ENCODE data around the gene MPHOSPH9.

The MPHOSPH9 gene

DNA sequence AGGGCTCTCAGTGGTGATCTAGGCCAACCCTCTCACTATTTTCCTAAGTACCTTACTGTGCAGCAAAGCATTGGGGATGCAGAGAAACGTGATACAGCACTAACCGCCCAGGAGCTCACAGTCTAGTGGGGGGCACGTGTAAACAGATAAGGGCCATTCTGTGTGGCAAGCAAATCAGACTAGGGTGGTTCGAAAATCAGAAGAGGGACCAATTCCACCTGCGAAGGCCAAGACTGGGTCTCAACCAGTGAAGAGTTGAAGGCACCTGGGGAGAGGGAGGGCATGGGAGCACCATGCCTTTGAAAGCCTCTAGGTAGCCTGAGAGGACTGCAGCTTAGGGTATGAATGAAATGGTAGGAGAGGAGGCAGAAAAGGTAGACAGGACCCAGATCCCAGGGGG is 84.3 kb downstream of the MPHOSPH9 start:
- no peak overlapping the region for H3K27ac ChIP-seq (ENCODE audit: insufficient read depth in 1 of 2, low read depth in 1 of 2, low read length in 2 of 2, poor library complexity in 1 of 2, severe bottlenecking in 2 of 2)
- peaks cover 0 to under 1% (median 0%) of the 10 kb centered on the region in 4 experiments for H3K36me3 ChIP-seq (ENCODE audit: control insufficient read depth in 4 of 4, insufficient read depth in 4 of 4, low read length in 3 of 4)
- no peaks in the 10 kb centered on the region for H3K9me3 ChIP-seq (ENCODE audit: control extremely low read depth in 1 of 5, control insufficient read depth in 4 of 5, insufficient read depth in 2 of 5, low read depth in 1 of 5, low read length in 4 of 5)
- peak overlapping the region in 2 of 7 experiments; percentile 4 to 29 for H3K4me3 ChIP-seq (ENCODE audit: control insufficient read depth in 1 of 7, extremely low read depth in 1 of 7, insufficient read depth in 4 of 7, low read depth in 2 of 7, low read length in 6 of 7)
- H3K4me1 ChIP-seq (ENCODE audit: control extremely low read depth in 1 of 4, control insufficient read depth in 4 of 4, insufficient read depth in 4 of 4, low read length in 3 of 4): peaks cover 2 to 52% (median 36%) of the 10 kb centered on the region in 4 experiments
- H3K27me3 ChIP-seq (replicated peaks in 2 of 5; ENCODE audit: control insufficient read depth in 4 of 5, insufficient read depth in 5 of 5, low read length in 4 of 5): no peaks in the 10 kb centered on the region
- 77% methylated on average over 5 of the region's 5 CpGs for WGBS (ENCODE audit: insufficient coverage)
- CTCF ChIA-PET: interaction anchor here (0.8 to 13.7 kb wide), 2 partner anchors 108 to 173 kb away, joined by 3 to 128 read pairs; partner anchors contain the start of gene OGFOD2
- no peak for DNase-seq
- POLR2A ChIA-PET: interaction anchor here (0.5 to 0.6 kb wide), 2 partner anchors 25 to 36 kb away, joined by 3 read pairs; no protein-coding TSS in a partner anchor

DNA sequence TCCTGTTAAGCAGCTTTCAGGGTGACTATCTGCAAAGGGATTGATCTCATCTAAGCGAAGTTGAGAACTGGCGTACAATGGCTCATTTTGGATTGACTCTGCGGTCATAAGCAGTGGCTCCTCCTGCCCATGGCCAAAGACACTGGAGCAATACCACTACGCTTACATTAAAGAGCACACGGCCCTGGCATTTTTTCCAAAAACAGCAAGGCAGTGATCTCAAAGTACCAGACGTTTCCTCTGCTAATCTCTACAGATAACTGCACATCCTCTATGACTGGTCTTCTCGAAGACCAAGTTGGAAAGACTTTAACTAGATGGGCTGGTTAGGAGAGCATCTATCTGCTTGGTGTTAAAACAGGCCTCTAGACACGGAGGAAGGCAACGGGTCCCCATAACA is 84.7 kb downstream of the MPHOSPH9 start:
- Histone ChIP-seq H3K27me3 (replicated peaks in 2 of 5; ENCODE audit: control insufficient read depth in 4 of 5, insufficient read depth in 5 of 5, low read length in 4 of 5) (no peaks in the 10 kb centered on the region), H3K27ac (ENCODE audit: insufficient read depth in 1 of 2, low read depth in 1 of 2, low read length in 2 of 2, poor library complexity in 1 of 2, severe bottlenecking in 2 of 2) (no peak overlapping the region), H3K36me3 (ENCODE audit: control insufficient read depth in 4 of 4, insufficient read depth in 4 of 4, low read length in 3 of 4) (no peaks in the 10 kb centered on the region), H3K9me3 (ENCODE audit: control extremely low read depth in 1 of 5, control insufficient read depth in 4 of 5, insufficient read depth in 2 of 5, low read depth in 1 of 5, low read length in 4 of 5) (no peaks in the 10 kb centered on the region), H3K4me1 (ENCODE audit: control extremely low read depth in 1 of 4, control insufficient read depth in 4 of 4, insufficient read depth in 4 of 4, low read length in 3 of 4) (peaks cover 2 to 56% (median 41%) of the 10 kb centered on the region in 4 experiments), H3K4me3 (ENCODE audit: control insufficient read depth in 1 of 7, extremely low read depth in 1 of 7, insufficient read depth in 4 of 7, low read depth in 2 of 7, low read length in 6 of 7) (peak overlapping the region in 1 of 7 experiments; percentile 4)
- CTCF ChIA-PET: interaction anchor here (13.7 kb wide), 1 partner anchor 107 kb away, joined by 128 read pairs; no protein-coding TSS in a partner anchor
- POLR2A ChIA-PET: interaction anchor here (0.5 kb wide), 1 partner anchor 25 kb away, joined by 3 read pairs; no protein-coding TSS in a partner anchor
- peak; percentile 40 to 78 (median 63) for DNase-seq
- WGBS (ENCODE audit: insufficient coverage): 53% methylated on average over 8 of the region's 9 CpGs

DNA sequence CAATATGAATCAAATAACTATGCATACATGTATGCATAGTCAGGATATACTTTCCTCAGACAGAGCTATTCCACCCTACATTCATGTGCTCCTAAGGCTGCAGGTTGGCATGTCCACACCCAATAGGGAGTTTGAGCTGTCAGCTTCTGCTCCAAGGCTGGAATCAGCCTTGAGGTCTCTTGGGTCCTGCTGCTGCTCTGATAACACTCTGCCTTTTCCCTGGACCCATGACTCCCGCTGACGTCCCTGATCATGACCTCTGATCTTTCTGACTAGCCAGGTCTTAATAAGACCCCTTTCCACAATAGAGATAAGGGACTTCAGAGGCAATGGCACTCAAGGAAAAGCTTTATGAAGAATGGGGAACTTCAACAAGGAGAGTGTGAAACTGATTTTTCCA is 87.7 kb downstream of the MPHOSPH9 start:
- H3K9me3 ChIP-seq (ENCODE audit: control extremely low read depth in 1 of 5, control insufficient read depth in 4 of 5, insufficient read depth in 2 of 5, low read depth in 1 of 5, low read length in 4 of 5): no peaks in the 10 kb centered on the region
- H3K27ac ChIP-seq (ENCODE audit: insufficient read depth in 1 of 2, low read depth in 1 of 2, low read length in 2 of 2, poor library complexity in 1 of 2, severe bottlenecking in 2 of 2): no peak overlapping the region
- no peaks in the 10 kb centered on the region for H3K36me3 ChIP-seq (ENCODE audit: control insufficient read depth in 4 of 4, insufficient read depth in 4 of 4, low read length in 3 of 4)
- WGBS (ENCODE audit: insufficient coverage): no CpG with 5 or more reads among the region's 2 CpGs
- H3K27me3 ChIP-seq (replicated peaks in 2 of 5; ENCODE audit: control insufficient read depth in 4 of 5, insufficient read depth in 5 of 5, low read length in 4 of 5): no peaks in the 10 kb centered on the region
- ChIA-PET CTCF (interaction anchor here (0.6 to 1.6 kb wide), 4 partner anchors 19 to 102 kb away, joined by 3 to 5 read pairs (median 4); no protein-coding TSS in a partner anchor), POLR2A (no interaction called here)
- peaks cover 0 to 74% (median 56%) of the 10 kb centered on the region in 4 experiments for H3K4me1 ChIP-seq (ENCODE audit: control extremely low read depth in 1 of 4, control insufficient read depth in 4 of 4, insufficient read depth in 4 of 4, low read length in 3 of 4)
- no peak for DNase-seq
- H3K4me3 ChIP-seq (ENCODE audit: control insufficient read depth in 1 of 7, extremely low read depth in 1 of 7, insufficient read depth in 4 of 7, low read depth in 2 of 7, low read length in 6 of 7): no peak overlapping the region

DNA sequence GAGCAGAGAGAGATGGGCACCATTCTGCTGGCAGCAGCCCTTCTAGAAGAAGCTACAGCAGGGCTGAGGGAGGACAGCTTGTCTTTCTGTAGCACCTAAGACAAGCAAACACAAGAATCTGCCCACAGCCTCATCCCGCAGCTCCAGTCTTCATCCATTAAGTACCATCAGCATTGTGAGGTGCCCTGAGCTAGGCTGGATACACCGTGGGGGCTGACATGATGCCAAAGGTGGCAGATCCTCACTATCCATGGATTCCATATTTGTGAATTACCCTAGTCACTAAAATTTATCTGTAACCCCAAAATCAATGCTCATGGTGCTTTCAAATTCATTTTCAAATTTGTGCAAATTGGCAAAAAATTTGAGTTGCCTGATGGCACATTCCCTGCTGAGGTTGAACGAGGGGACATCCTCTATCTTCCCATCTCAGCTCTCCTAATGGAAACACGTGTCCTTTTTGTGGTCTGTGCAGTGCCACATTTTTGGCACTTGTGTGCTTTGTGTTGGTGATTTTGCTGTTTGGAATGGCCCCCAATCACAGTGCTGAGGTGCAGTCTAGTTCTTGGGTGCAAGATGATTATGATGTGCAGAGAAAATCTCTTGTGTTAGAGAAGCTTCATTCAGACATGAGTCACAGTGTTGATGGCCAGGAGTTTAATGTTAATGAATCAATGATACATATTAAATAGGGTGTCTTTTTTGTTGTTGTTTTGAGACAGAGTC is 89.0 kb downstream of the MPHOSPH9 start:
- Histone ChIP-seq H3K36me3 (ENCODE audit: control insufficient read depth in 4 of 4, insufficient read depth in 4 of 4, low read length in 3 of 4) (no peaks in the 10 kb centered on the region), H3K27me3 (replicated peaks in 2 of 5; ENCODE audit: control insufficient read depth in 4 of 5, insufficient read depth in 5 of 5, low read length in 4 of 5) (no peaks in the 10 kb centered on the region), H3K9me3 (ENCODE audit: control extremely low read depth in 1 of 5, control insufficient read depth in 4 of 5, insufficient read depth in 2 of 5, low read depth in 1 of 5, low read length in 4 of 5) (no peaks in the 10 kb centered on the region), H3K4me3 (ENCODE audit: control insufficient read depth in 1 of 7, extremely low read depth in 1 of 7, insufficient read depth in 4 of 7, low read depth in 2 of 7, low read length in 6 of 7) (peak overlapping the region in 3 of 7 experiments; percentile 35 to 50 (median 38)), H3K4me1 (ENCODE audit: control extremely low read depth in 1 of 4, control insufficient read depth in 4 of 4, insufficient read depth in 4 of 4, low read length in 3 of 4) (peaks cover 0 to 65% (median 53%) of the 10 kb centered on the region in 4 experiments), H3K27ac (ENCODE audit: insufficient read depth in 1 of 2, low read depth in 1 of 2, low read length in 2 of 2, poor library complexity in 1 of 2, severe bottlenecking in 2 of 2) (peak overlapping the region; percentile 81 to 84)
- no peak for DNase-seq
- 86% methylated on average over 3 of the region's 4 CpGs for WGBS (ENCODE audit: insufficient coverage)
- POLR2A ChIA-PET: interaction anchor here (0.6 to 1.5 kb wide), 2 partner anchors 101 to 587 kb away, joined by 3 to 5 read pairs; no protein-coding TSS in a partner anchor
- CTCF ChIA-PET: interaction anchor here (1.0 to 3.6 kb wide), 13 partner anchors 9 to 111 kb away, joined by 3 to 31 read pairs (median 3); partner anchors contain the start of gene MPHOSPH9

DNA sequence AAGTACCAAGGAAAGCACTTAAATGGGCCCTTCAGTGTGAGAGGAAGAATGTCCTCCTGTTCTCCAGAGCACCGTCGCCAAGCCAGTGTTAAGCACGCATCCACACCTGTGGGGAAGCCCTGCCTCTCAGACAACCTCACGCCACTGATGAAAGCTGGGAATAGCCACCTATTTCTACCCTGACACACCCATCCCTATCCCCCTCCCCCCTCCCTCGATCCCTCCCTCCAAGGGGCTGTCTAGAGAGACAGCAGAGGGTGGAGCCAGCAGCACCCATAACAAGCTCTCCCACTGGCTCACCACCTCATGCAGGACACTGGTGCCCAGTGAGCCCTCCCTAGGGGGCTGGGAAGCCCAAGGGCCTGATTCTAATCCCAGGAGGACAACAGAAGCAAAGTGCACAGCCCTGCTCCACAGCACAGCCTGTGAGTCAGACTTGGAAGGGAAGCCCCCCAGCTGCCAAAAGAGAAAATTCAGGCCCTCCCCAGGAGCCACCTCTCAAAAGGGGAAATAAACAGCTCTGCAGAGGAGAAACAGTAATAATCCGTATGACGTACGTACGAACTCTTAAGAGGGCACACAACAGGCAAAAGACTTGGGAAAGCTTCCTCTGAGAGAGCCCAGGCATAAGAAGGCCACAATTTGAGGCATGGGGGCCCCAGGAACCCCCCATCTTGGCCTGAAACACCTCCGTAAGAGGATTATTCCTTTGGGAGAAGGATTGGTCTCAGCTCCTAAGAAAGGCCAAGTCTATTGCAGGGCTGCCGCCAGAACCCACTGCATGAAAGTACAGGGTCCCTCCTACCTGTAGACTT is 89.8 kb downstream of the MPHOSPH9 start:
- POLR2A ChIA-PET: interaction anchor here (0.6 to 1.5 kb wide), 3 partner anchors 10 to 586 kb away, joined by 3 to 5 read pairs (median 5); no protein-coding TSS in a partner anchor
- H3K27ac ChIP-seq (ENCODE audit: insufficient read depth in 1 of 2, low read depth in 1 of 2, low read length in 2 of 2, poor library complexity in 1 of 2, severe bottlenecking in 2 of 2): peak overlapping the region; percentile 81 to 84
- WGBS (ENCODE audit: insufficient coverage): 30% methylated on average over 10 of the region's 11 CpGs

DNA sequence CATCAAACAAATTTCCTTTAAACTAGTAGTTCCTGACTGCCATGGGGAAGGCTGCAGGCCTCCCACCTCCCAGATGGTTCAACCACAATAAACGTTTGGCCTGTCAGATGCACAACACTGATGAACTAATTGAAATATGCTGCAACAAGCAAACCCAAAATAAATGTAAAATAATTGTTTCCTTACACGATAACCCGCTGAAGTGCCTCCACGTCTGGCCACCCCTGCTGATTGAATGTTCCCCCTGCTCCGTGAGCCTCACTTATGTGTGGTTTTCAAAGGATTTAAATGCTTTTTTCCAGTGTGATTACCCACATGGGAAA is 90.5 kb downstream of the MPHOSPH9 start:
- no peaks in the 10 kb centered on the region for H3K36me3 ChIP-seq (ENCODE audit: control insufficient read depth in 4 of 4, insufficient read depth in 4 of 4, low read length in 3 of 4)
- peak in 2 of 3 donors; percentile 30 to 54 for DNase-seq
- no peaks in the 10 kb centered on the region for H3K27me3 ChIP-seq (replicated peaks in 2 of 5; ENCODE audit: control insufficient read depth in 4 of 5, insufficient read depth in 5 of 5, low read length in 4 of 5)
- peak overlapping the region in 1 of 2 experiments; percentile 40 for H3K27ac ChIP-seq (ENCODE audit: insufficient read depth in 1 of 2, low read depth in 1 of 2, low read length in 2 of 2, poor library complexity in 1 of 2, severe bottlenecking in 2 of 2)
- ChIA-PET POLR2A (no interaction called here), CTCF (interaction anchor here (1.2 to 3.6 kb wide), 3 partner anchors 9 to 99 kb away, joined by 3 to 31 read pairs (median 3); no protein-coding TSS in a partner anchor)
- H3K4me1 ChIP-seq (ENCODE audit: control extremely low read depth in 1 of 4, control insufficient read depth in 4 of 4, insufficient read depth in 4 of 4, low read length in 3 of 4): peaks cover 0 to 51% (median 43%) of the 10 kb centered on the region in 4 experiments
- no peaks in the 10 kb centered on the region for H3K9me3 ChIP-seq (ENCODE audit: control extremely low read depth in 1 of 5, control insufficient read depth in 4 of 5, insufficient read depth in 2 of 5, low read depth in 1 of 5, low read length in 4 of 5)
- 10% methylated on average over 4 of the region's 5 CpGs for WGBS (ENCODE audit: insufficient coverage)
- H3K4me3 ChIP-seq (ENCODE audit: control insufficient read depth in 1 of 7, extremely low read depth in 1 of 7, insufficient read depth in 4 of 7, low read depth in 2 of 7, low read length in 6 of 7): peak overlapping the region in 2 of 7 experiments; percentile 38 to 50

More for the DNA sequence above, 89.8 kb downstream of the MPHOSPH9 start:
- peaks cover 0 to 58% (median 48%) of the 10 kb centered on the region in 4 experiments for H3K4me1 ChIP-seq (ENCODE audit: control extremely low read depth in 1 of 4, control insufficient read depth in 4 of 4, insufficient read depth in 4 of 4, low read length in 3 of 4)
- H3K36me3 ChIP-seq (ENCODE audit: control insufficient read depth in 4 of 4, insufficient read depth in 4 of 4, low read length in 3 of 4): no peaks in the 10 kb centered on the region
- H3K9me3 ChIP-seq (ENCODE audit: control extremely low read depth in 1 of 5, control insufficient read depth in 4 of 5, insufficient read depth in 2 of 5, low read depth in 1 of 5, low read length in 4 of 5): no peaks in the 10 kb centered on the region
- peak overlapping the region in 4 of 7 experiments; percentile 30 to 50 (median 36) for H3K4me3 ChIP-seq (ENCODE audit: control insufficient read depth in 1 of 7, extremely low read depth in 1 of 7, insufficient read depth in 4 of 7, low read depth in 2 of 7, low read length in 6 of 7)
- peak; percentile 80 to 93 (median 90) for DNase-seq
- H3K27me3 ChIP-seq (replicated peaks in 2 of 5; ENCODE audit: control insufficient read depth in 4 of 5, insufficient read depth in 5 of 5, low read length in 4 of 5): no peaks in the 10 kb centered on the region
- CTCF ChIA-PET: interaction anchor here (1.0 to 3.6 kb wide), 14 partner anchors 8 to 110 kb away, joined by 3 to 31 read pairs (median 3); partner anchors contain the start of gene MPHOSPH9
